ENCODE measurements around the gene SFXN5. TPM values are rescaled to one million over a fixed set of nuclear protein-coding genes. Genes with fewer than 3 reads are reported as not detected.
A peak's percentile ranks its signal among the peaks of the same experiment; 100 is the strongest.

Gene SFXN5
- total RNA-seq, 1 experiment from 2014 or later: 20.5 TPM

GRCh38 chr2:72982781-72983499, 88.6 kb downstream of the SFXN5 start:
- no peak overlapping the region for H3K27ac ChIP-seq
- DNase-seq: no peak
- H3K36me3 ChIP-seq: no peaks in the 10 kb centered on the region
- H3K4me3 ChIP-seq: no peak overlapping the region
- H3K4me1 ChIP-seq: peaks cover 16% of the 10 kb centered on the region
- H3K9me3 ChIP-seq (replicated peaks): no peaks in the 10 kb centered on the region
- no peaks in the 10 kb centered on the region for H3K27me3 ChIP-seq

- Histone ChIP-seq H3K27ac (no peak overlapping the region), H3K4me1 (peaks cover 16% of the 10 kb centered on the region), H3K4me3 (no peak overlapping the region), H3K9me3 (replicated peaks) (no peaks in the 10 kb centered on the region), H3K27me3 (no peaks in the 10 kb centered on the region), H3K36me3 (no peaks in the 10 kb centered on the region)
- DNase-seq: no peak
These were observed 89.3 kb downstream of the SFXN5 start for GRCh38 chr2:72982219-72982618.

GRCh38 chr2:72981536-72981935, 90.0 kb downstream of the SFXN5 start:
- no peak overlapping the region for H3K27ac ChIP-seq
- no peaks in the 10 kb centered on the region for H3K27me3 ChIP-seq
- DNase-seq: no peak
- no peaks in the 10 kb centered on the region for H3K9me3 ChIP-seq (replicated peaks)
- peaks cover 16% of the 10 kb centered on the region for H3K4me1 ChIP-seq
- no peaks in the 10 kb centered on the region for H3K36me3 ChIP-seq
- no peak overlapping the region for H3K4me3 ChIP-seq

- Histone ChIP-seq H3K27ac (peak overlapping the region; percentile 46), H3K36me3 (no peaks in the 10 kb centered on the region), H3K4me1 (peaks cover 16% of the 10 kb centered on the region), H3K27me3 (no peaks in the 10 kb centered on the region), H3K4me3 (no peak overlapping the region), H3K9me3 (replicated peaks) (no peaks in the 10 kb centered on the region)
- DNase-seq: peak; percentile 17 to 42
These were observed 90.8 kb downstream of the SFXN5 start for GRCh38 chr2:72980535-72981217.

- H3K27me3 ChIP-seq: no peaks in the 10 kb centered on the region
- DNase-seq: no peak
- H3K9me3 ChIP-seq (replicated peaks): no peaks in the 10 kb centered on the region
- H3K4me1 ChIP-seq: peaks cover 16% of the 10 kb centered on the region
- H3K27ac ChIP-seq: peak overlapping the region; percentile 46
- no peak overlapping the region for H3K4me3 ChIP-seq
- H3K36me3 ChIP-seq: no peaks in the 10 kb centered on the region
These were observed 91.6 kb downstream of the SFXN5 start for GRCh38 chr2:72979896-72980295.

DNA sequence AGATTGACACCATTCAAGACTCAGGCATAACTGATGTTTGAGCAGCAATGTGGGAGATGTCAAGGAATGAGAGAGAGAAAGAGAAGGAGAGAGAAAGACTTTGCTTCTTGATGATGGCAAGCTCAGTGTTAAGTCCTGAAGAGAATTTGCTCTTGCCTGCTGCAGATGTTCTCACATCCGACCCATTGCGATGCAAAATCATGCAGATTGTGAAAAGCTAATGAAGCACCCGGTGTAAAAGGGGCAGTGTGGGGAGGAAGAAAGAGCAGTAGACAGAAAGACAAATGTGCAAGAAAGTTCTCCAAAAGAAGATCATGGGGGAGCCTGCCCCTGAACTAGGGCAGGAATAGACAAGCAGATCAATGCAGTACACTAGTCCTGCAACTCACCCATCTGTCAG, 96.5 kb downstream of the SFXN5 start:
- H3K36me3 ChIP-seq: no peaks in the 10 kb centered on the region
- no peak overlapping the region for H3K4me3 ChIP-seq
- H3K9me3 ChIP-seq (replicated peaks): no peaks in the 10 kb centered on the region
- no peak for DNase-seq
- no peaks in the 10 kb centered on the region for H3K27me3 ChIP-seq
- peaks cover 12% of the 10 kb centered on the region for H3K4me1 ChIP-seq
- H3K27ac ChIP-seq: no peak overlapping the region

GRCh38 chr2:72974436-72974754, 97.1 kb downstream of the SFXN5 start:
- H3K9me3 ChIP-seq (replicated peaks): no peaks in the 10 kb centered on the region
- no peak overlapping the region for H3K4me3 ChIP-seq
- no peaks in the 10 kb centered on the region for H3K36me3 ChIP-seq
- H3K27me3 ChIP-seq: no peaks in the 10 kb centered on the region
- H3K27ac ChIP-seq: no peak overlapping the region
- H3K4me1 ChIP-seq: peaks cover 12% of the 10 kb centered on the region
- no peak for DNase-seq

- Histone ChIP-seq H3K27ac (no peak overlapping the region), H3K27me3 (no peaks in the 10 kb centered on the region), H3K9me3 (replicated peaks) (no peaks in the 10 kb centered on the region), H3K36me3 (no peaks in the 10 kb centered on the region), H3K4me1 (peaks cover 12% of the 10 kb centered on the region), H3K4me3 (no peak overlapping the region)
- peak; percentile 77 to 91 for DNase-seq
These were observed 97.7 kb downstream of the SFXN5 start for GRCh38 chr2:72973566-72974435.

DNA sequence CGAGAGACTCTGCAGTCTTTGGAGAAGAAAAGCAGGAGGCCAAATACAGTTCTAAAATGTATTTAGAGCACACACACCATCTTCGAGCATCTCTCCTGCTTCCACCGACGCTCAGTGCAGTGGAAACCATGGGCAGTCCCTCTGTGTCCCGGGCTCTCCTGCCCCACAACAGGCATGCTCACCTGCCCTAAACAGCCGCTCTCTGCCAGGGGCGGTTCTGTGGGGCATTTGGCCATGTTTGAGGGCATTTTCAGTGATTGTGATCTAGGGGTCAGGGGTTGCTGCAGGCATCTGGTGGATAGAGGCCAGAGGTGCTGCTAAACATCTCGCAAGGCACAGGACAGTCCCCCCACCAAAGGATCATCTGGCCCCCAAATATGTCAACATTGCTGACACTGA, 98.4 kb downstream of the SFXN5 start:
- no peaks in the 10 kb centered on the region for H3K27me3 ChIP-seq
- no peak for DNase-seq
- no peaks in the 10 kb centered on the region for H3K9me3 ChIP-seq (replicated peaks)
- no peak overlapping the region for H3K27ac ChIP-seq
- H3K36me3 ChIP-seq: no peaks in the 10 kb centered on the region
- H3K4me1 ChIP-seq: peaks cover 12% of the 10 kb centered on the region
- H3K4me3 ChIP-seq: no peak overlapping the region

DNA sequence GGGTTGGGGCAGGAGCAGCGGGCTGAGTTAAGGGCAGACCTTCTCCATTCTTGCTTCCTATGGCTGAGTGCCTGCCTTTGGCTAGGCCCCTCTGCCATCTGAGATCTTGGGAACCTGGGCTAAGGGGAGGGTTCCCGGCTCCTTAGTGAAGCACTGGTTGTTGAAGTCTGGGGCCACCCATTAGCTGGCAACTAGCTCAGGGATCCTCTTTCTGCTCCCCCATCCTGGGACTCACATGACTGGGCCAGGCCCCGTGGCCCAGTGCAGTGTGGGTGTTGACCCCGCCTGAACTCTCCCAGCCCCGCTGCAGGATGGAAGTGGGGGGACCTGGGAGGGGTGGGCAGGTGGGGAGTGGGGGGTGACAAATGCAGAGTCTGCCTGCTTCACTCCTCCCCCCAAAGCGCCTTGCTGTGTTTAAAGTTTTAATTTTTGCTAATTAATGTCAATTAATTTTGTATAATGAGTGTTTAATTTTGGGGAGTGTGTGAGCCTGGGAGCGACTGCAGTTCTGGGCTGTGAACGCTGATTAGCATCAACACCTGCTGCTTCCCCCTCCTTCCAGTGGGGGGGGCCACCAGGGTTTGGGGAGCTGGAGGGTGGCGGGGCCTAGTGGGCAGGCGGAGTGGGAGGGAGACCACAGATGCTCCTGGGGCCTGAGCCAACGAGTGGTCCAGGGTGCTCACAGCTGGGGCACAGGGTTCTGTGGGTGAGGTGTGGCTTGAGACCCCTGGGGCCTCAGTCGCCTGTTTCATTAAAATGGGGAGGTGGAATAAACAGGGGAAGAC, 99.0 kb downstream of the SFXN5 start:
- H3K27me3 ChIP-seq: no peaks in the 10 kb centered on the region
- H3K4me1 ChIP-seq: peaks cover 12% of the 10 kb centered on the region
- DNase-seq: peak; percentile 65 to 74
- H3K4me3 ChIP-seq: no peak overlapping the region
- no peaks in the 10 kb centered on the region for H3K9me3 ChIP-seq (replicated peaks)
- H3K27ac ChIP-seq: no peak overlapping the region
- no peaks in the 10 kb centered on the region for H3K36me3 ChIP-seq

DNA sequence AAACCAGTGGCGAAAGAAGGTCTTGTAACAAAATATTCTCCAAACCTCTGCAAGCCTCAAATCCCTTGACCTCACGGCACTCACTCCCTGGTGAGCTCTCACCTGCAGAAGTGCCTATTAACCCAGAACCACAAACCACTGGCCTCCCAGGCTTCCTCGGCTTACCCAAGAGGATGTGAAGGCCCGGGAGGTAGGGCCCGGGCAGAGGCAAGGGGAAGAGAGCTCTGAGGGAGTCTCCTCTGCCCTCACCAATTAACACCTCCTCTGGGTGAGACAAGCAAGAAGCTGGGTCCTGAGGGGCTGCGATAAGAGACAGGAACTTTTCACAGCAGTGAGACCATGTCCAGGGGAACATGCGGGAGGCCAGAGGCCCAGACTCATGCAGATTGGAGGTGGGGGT, 100.5 kb downstream of the SFXN5 start:
- DNase-seq: no peak
- Histone ChIP-seq H3K4me3 (no peak overlapping the region), H3K27ac (no peak overlapping the region), H3K4me1 (peaks cover 12% of the 10 kb centered on the region), H3K36me3 (no peaks in the 10 kb centered on the region), H3K27me3 (no peaks in the 10 kb centered on the region), H3K9me3 (replicated peaks) (no peaks in the 10 kb centered on the region)

DNA sequence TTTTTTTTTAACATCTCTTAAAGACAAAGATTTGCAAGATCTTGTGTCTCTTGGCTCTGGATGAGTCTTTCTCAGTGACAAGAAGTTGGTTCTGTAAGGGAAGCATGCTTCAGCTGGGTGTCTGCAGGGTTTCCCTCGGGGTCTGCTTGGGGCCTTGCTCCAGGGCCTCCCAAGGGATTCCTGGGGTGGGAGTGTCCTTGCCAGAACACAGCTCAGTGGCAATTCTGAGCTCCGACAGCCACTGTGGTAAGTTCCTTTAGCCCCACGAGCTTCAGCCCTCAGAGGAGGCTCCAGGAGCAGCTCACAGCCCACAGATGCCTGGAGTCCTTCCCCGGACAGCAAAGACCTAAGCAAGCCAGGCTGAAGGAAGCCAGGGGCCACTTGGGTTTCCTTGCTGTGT, 101.8 kb downstream of the SFXN5 start:
- Histone ChIP-seq H3K9me3 (replicated peaks) (no peaks in the 10 kb centered on the region), H3K4me3 (no peak overlapping the region), H3K4me1 (peaks cover 12% of the 10 kb centered on the region), H3K27ac (no peak overlapping the region), H3K27me3 (no peaks in the 10 kb centered on the region), H3K36me3 (no peaks in the 10 kb centered on the region)
- DNase-seq: no peak

GRCh38 chr2:72968286-72968685, 103.2 kb downstream of the SFXN5 start:
- Histone ChIP-seq H3K4me3 (no peak overlapping the region), H3K27ac (no peak overlapping the region), H3K9me3 (replicated peaks) (no peaks in the 10 kb centered on the region), H3K27me3 (no peaks in the 10 kb centered on the region), H3K4me1 (peaks cover 9% of the 10 kb centered on the region), H3K36me3 (no peaks in the 10 kb centered on the region)
- no peak for DNase-seq

DNA sequence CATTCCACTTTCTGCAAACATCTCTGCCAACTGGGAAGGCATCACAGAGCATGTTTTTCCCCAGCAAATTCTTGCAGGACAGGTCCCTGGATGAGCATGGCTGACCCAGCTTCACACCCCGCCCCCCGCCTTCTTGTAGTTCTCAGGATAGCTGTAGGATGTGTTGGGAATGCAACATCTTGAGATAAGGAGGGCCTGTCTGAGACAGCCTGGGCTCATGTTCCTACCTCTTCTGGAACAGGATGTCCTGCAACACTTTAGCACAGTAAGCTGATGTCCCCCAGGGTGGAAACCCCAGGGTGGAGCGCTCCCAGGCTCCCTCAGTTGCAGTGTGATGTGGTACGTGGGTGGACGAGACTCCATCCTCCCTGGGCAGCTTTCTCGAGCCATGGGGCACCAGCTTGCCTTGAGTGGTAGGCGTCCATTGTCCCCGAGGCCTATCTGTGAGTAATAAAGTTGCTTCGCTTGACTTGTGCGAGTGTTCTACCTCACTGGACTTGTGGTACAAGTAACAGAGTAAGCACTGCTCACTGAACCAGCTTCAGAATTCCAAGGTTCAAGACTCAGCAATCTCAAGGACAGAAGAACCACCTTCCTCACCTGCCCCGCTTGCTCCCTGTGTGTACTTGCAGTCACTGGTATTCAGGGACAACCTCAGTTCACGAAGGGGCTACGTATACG, 105.6 kb downstream of the SFXN5 start:
- no peaks in the 10 kb centered on the region for H3K9me3 ChIP-seq (replicated peaks)
- H3K4me1 ChIP-seq: peaks cover 2% of the 10 kb centered on the region; the same call in 1 of the 2 replicates
- H3K36me3 ChIP-seq: no peaks in the 10 kb centered on the region
- DNase-seq: no peak
- no peak overlapping the region for H3K27ac ChIP-seq
- no peaks in the 10 kb centered on the region for H3K27me3 ChIP-seq
- H3K4me3 ChIP-seq: no peak overlapping the region
